Measurements from ENCODE around the gene NFATC2.

NFATC2 gene

DNA sequence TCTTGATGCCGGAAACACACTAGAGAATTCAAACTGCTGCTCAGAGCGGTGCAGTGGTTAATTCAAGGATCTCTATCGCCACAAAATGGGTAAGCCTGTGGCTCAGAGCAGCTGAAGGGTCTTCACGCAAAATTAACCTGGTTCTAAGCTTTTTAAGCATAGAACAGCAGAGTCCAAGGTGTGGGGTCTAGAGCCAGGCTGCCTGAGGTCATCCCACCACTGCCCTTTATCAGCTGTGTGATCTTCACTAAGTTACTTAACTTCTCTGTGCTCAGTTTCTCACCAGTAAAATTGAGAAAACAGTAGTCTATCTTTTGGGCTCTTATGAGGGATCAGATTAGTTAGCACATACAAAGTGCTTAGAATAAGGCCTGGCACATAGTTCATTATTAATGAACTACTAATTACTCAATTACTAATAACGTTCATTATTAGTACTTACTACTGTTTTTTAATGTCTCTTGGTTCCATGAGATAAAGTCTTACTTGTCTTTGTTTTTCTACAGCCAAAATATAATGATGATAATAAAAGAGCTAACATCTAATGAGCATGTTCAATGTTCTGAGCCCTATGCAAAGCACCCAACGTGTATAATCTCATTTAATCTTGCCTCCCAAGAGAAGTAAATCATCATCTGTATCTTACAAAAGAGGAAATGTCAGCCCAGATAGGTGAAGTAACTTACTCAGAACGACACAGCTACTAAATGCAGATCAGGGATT is 92.9 kb downstream of the NFATC2 start:
- no peak for DNase-seq

DNA sequence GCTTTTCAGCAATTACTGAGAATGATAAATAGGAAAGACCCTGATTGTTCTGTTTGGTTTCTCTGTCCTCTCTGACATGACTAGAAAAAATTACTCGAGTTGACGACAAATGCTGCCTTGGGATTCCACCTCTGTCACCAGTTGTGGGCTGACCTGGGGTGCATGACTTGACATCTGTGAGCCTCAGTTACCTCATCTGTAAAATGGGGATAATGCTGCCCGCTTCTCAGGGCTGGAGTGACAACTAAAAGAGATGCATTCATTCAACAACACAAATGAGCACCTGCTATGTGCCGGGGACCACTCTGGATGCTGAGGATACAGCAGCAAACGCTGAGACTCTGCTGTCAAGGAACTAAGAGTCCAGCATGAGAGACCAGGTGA is 94.8 kb downstream of the NFATC2 start:
- DNase-seq, result no peak

DNA sequence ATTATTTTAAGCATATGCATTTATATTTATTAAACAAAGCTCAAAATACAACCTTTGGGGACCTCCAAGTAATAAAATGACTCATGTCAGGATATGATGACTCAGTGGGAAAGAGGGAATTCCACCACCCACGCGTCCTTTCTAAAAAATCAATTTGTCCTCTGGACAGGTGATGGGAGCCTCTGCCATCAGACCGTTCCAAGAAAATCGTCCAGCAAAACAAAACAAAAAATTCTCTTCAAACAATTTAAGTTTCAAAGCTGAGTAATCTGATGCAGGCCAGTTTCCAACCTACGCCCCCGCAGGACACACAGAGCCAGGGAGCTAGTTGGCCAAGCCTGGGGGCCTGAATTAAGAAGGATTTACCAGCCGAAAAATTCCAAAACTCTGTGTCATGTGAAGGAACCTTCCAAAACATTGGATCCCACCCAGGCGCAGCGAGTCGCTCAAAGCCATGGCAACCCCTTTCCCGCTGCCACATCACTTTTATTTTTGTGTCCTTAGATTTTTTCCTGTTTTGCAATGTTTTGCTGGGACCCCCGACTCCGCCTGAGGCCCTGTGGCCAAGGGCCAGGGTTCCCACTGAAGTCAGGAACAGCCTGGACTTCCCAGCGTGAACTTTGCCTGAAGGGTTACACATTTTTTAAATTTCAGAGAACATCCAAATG is 95.3 kb downstream of the NFATC2 start:
- DNase-seq, result no peak

DNA sequence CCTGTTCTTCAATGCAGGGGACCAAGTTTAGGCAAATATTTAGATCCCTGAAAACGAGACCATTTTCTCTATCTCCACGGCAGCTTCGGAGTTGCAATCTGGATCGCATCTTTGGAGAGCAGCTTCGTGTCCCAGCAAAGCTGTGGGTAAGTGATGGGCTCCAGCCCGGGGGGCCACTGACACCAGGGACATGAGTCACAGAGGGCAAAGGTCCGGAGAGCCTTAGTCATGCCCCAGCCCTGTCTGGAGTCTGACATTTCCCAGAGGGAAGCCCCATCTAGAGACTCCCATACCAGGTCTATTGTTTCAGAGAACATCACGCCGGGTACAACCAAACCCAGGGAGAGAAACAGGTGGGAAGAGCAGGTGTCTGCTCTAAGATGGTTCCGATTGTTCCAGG is 95.9 kb downstream of the NFATC2 start:
- no peak for DNase-seq

GRCh38 chr20:51446230-51446629 is 96.3 kb downstream of the NFATC2 start:
- DNase-seq, result no peak

DNA sequence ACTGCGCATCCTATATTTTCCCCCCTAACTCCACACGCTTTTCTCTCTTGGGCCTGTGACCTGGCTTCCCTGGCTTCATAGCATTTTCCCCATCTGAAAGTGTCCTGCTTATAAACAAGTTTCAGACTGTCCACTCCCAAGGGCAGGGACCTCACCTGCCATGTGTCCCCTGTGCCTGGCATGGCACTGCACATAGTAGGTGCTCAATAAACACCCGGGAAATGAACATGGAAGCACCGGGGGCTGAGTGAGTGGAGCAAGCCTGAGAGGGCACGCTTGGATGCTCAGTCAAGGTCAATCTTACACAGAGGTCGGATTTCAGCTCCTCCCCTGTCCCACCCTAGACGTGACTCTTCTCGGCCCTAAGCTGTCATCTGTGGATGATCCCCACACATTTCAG is 96.9 kb downstream of the NFATC2 start:
- no peak for DNase-seq

- DNase-seq, result no peak
Measured at GRCh38 chr20:51444922-51445438, 97.5 kb downstream of the NFATC2 start.

DNA sequence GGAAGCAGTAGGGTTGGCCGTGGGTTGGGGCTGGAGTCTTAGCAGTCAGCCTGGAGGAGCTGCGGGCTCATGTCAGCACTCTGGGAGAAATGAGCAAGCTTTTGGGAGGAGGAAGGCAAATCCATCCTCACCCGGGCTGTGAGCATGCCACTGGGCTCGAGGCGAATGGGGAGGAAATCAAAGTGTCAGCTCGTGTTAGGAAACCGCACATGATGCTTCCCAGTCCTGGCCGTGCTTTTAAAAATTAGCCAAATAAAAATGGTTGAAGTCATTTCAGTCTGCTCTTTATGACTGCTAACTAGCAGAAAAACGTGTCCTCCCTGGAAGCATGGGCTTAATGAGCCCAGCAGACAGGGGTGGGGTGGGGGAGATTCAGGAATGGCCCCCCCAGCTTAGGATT is 98.1 kb downstream of the NFATC2 start:
- DNase-seq, result no peak

DNA sequence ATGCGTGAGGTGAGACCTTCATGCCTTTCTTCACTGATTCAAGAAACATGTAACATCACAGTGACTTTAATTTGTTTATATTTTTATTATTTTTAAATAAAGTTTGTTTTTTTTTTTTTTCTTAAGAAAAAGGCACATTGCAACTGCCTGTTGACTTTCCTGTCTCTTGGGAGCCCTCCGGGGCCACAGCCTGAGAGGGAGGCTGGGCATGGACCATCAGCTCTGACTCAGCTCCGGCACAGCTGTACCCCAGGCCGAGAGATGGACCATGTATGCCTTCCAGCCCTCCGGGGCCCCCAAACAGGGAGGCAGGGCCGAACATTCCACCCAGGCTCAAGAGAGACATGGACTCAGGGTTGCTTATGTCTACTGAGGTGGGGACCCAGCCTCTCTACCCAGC is 99.9 kb downstream of the NFATC2 start:
- DNase-seq, result no peak

DNA sequence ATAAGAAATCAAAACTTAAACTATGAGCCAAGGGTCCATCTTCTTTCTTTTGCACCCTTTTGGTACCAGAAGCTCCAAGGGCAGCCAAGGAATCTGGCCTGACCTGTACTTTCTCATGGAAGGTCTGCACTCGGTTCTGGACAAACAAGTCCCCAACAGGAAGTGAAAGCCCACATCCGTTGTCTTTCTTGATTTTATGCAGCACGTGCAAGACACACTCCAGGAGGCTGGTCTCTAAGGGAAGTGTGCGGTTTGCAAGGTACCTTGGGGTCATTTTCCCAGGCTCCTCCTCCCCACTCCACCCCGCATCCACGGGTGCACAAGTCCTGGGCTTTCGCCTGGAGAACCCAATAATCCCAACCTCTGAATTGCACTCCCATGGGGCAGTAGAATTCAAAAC is 101.9 kb downstream of the NFATC2 start:
- DNase-seq, result no peak

DNA sequence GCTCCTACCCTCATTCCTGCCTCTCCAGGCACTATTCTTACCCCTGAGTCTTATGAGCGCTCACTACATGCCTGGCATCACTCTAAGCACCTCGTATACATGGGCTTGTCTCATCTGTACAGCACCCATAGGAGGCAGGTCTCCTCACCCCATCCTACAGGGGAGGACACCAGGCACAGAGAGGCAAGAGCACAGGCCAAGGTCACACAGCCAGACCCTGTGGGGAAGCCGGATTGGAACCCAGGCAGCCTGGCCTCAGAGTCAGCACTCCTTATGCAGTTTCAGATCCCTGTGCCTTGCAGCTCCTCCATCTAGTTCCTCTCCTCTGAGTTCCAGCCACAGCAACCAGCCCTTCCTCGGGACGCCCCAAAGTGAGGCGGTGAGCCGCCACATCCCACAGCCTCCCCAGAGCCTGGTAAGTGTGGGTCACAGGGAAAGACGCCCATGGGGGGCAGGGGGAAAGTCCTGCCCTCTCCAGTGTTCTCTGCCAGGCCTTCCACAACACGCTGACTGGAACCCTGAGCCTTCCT is 103.3 kb downstream of the NFATC2 start:
- no peak for DNase-seq

DNA sequence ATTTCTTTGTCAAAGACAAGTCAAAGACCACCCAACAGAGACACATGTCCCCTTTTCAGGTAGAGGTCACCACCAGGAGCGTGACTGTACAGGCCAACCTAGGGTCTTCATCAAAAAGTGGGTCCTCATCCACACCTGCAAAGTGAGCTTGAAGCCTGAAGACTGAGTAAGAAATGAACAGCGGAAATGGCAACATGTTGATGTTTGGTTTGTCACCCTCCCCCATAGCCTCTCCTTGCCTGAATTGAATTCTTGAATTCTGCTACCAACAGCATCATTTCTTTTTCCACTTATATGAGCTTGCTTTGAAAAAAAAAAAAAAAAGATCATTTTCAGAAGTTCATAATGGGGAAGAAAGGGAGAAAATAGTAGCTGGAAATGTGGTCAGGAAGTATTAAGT is 104.4 kb downstream of the NFATC2 start:
- no peak for DNase-seq

DNA sequence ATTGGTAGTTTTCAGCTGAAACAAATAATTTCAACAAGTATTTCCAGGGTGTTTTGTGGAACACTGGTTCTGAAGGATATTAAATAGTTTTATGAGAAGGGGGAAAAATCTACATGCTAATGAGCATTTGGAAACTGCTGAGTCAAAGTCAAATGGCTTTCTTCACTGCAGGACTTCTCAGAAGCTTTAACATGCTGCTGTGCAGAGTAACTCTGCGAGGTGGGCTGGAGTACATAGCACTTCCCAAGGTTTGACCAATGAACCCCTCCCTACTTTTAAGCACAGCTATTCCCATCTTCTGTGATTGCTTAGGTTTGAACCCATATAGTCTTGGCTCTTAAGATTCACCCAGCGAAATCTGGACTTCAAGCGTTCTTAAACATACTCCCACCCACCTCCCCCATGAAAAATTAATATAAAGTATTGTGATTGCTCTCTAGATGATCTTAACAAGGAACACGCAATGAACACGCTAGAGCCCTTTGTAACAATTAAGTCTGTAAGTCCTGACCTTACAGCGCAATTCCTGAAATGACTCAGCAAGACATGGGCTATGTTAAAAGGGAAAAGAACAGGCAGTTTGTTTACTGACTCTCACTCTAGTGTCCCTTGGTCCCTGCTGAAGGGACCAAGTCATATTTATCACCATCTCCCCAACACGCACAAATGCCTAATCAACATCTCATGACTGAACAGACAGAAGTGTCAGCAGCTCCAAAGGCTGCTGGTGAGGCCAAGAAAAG is 105.2 kb downstream of the NFATC2 start:
- DNase-seq, result no peak

- no peak for DNase-seq
Measured at GRCh38 chr20:51434580-51435247, 107.8 kb downstream of the NFATC2 start.

- no peak for DNase-seq
Measured at GRCh38 chr20:51434026-51434425, 108.5 kb downstream of the NFATC2 start.

- no peak for DNase-seq
Measured at GRCh38 chr20:51432875-51433274, 109.6 kb downstream of the NFATC2 start.

DNA sequence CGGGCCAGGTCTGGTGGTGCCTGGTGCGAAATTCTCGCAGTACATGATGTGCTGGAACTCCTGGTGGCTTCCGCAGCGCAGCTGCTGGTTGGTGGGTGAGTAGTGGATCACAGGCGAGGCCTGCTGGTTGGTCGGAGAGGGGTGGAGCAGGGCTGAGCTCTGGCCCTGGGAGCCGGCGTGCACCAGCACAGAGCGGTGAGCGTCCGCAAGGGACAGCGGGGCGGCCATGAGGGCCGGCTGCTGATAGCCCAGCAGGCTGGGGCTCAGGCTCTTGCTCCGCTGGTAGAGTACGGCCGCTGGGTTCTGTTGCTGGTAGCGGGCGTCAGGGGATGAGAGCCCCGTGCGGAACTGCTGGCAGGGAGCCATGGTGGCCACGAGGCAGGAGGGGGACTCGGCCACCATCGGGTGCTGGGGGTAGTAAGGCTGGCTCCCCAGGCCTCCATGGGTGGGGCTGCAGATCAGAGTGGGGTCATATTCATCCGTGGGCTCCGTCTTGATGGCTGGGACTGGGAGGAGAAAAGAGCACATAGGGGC is 110.2 kb downstream of the NFATC2 start:
- no peak for DNase-seq

DNA sequence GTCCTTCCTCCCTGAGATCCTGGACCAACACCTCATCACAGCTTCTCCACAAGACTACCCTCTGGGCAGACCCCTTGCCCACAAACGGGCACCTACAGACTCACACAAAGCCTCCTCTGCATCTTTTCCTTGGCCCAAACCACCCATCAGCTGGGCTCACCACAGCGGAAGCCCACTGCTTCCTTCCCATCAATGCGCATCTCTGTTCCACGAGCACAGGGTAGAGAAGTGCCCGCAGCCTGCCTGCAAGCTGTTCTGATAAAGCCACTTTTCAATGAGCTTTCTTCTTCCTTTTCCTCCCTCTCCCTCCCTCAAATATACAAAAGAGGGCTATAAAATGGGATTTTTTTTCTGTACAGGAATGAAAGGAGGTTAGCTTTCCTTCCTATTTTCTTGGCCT is 111.2 kb downstream of the NFATC2 start:
- DNase-seq, result no peak

- DNase-seq, result no peak
Measured at GRCh38 chr20:51430198-51430950, 112.1 kb downstream of the NFATC2 start.

- DNase-seq, result no peak
Measured at GRCh38 chr20:51429696-51430095, 112.8 kb downstream of the NFATC2 start.

DNA sequence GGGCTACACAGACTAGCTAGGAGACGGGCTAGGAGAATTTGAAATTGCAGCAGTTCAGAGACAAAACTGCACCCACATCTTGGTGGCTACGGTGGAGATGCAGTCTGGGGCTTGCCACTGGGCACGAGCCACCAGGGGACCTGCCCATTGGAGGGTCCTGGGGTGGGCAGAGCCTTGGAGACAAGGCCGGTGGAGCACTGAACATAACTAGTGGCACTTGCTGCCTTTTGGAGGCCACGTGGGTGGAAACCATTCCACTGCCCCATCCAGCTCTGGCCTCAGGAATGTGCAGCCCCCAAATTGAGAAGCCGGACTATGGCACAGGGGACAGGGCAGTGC is 113.4 kb downstream of the NFATC2 start:
- no peak for DNase-seq
